Measurements from ENCODE around the gene DDX25. TPM values are rescaled to one million over a fixed set of nuclear protein-coding genes. Genes with fewer than 3 reads are reported as not detected.

DDX25 gene
- total RNA-seq, 2 donors from 2014 or later: 0.26 TPM; not detected in 1

- Histone ChIP-seq H3K9me3 (no peaks in the 10 kb centered on the region), H3K27me3 (no peaks in the 10 kb centered on the region), H3K36me3 (replicated peaks in 1 of 2; ENCODE audit: insufficient read depth in 1 of 2, low read depth in 2 of 2) (peaks cover 0 to 9% of the 10 kb centered on the region in 2 donors), H3K4me3 (no peak overlapping the region), H3K27ac (no peak overlapping the region), H3K4me1 (peaks cover 4% of the 10 kb centered on the region)
- DNase-seq: no peak
- no peak for ATAC-seq
- intact Hi-C loops (cut with DNase I): no loop called here
- TF ChIP-seq POLR2A (IDR thresholded peaks at IDR 0.05) (no peak), CTCF (IDR thresholded peaks at IDR 0.05) (no peak)
Measured at GRCh38 chr11:125892994-125893393, 11.3 kb upstream of the DDX25 start.

- H3K9me3 ChIP-seq: no peaks in the 10 kb centered on the region
- peaks cover 28% of the 10 kb centered on the region for H3K4me1 ChIP-seq
- no peak overlapping the region for H3K4me3 ChIP-seq
- no peak overlapping the region for H3K27ac ChIP-seq
- no peak for ATAC-seq
- DNase-seq: no peak
- H3K36me3 ChIP-seq (replicated peaks in 1 of 2; ENCODE audit: insufficient read depth in 1 of 2, low read depth in 2 of 2): no peaks in the 10 kb centered on the region
- 76% methylated on average over 6 of the region's 6 CpGs for WGBS, 2 donors
- intact Hi-C loops (cut with DNase I): no loop called here
- TF ChIP-seq CTCF (IDR thresholded peaks at IDR 0.05) (no peak), POLR2A (IDR thresholded peaks at IDR 0.05) (no peak)
- H3K27me3 ChIP-seq: no peaks in the 10 kb centered on the region
Measured at GRCh38 chr11:125901872-125902271, 2.4 kb upstream of the DDX25 start.

- H3K27me3 ChIP-seq: no peaks in the 10 kb centered on the region
- ATAC-seq (no peak), DNase-seq (no peak)
- intact Hi-C loops (cut with DNase I): no loop called here
- 36 to 52% methylated on average over 16 to 20 of the region's 20 CpGs for WGBS, 2 donors
- H3K9me3 ChIP-seq: no peaks in the 10 kb centered on the region
- peaks cover 28% of the 10 kb centered on the region for H3K4me1 ChIP-seq
- TF ChIP-seq CTCF (IDR thresholded peaks at IDR 0.05) (no peak), POLR2A (IDR thresholded peaks at IDR 0.05) (no peak)
- peak overlapping the region; percentile 55 to 61 for H3K4me3 ChIP-seq
- peak overlapping the region in 3 of 4 donors; percentile 39 to 83 (median 76) for H3K27ac ChIP-seq
- H3K36me3 ChIP-seq (replicated peaks in 1 of 2; ENCODE audit: insufficient read depth in 1 of 2, low read depth in 2 of 2): no peaks in the 10 kb centered on the region
Measured at GRCh38 chr11:125902277-125902926, 1.9 kb upstream of the DDX25 start.

GRCh38 chr11:125902927-125903710, 1.2 kb upstream of the DDX25 start, which contains the start of gene PUS3:
Gene PUS3 (minus strand): TSS chr11:125903206. CDS start chr11:125896284, 6,922 bp downstream.
- intact Hi-C loops (cut with DNase I): no loop called here
- ATAC-seq (peak; percentile 96), DNase-seq (peak; percentile 91 to 94 (median 93))
- no peaks in the 10 kb centered on the region for H3K9me3 ChIP-seq
- WGBS, 2 donors: 2 to 3% methylated on average over 31 of the region's 31 CpGs
- peak within 1 kb of the TSS; percentile 55 to 61 for H3K4me3 ChIP-seq
- H3K4me1 ChIP-seq: peaks cover 28% of the 10 kb centered on the region
- peak within 1 kb of the TSS in 3 of 4 donors; percentile 39 to 83 (median 76) for H3K27ac ChIP-seq
- no peaks in the 10 kb centered on the region for H3K36me3 ChIP-seq (replicated peaks in 1 of 2; ENCODE audit: insufficient read depth in 1 of 2, low read depth in 2 of 2)
- TF ChIP-seq POLR2A (IDR thresholded peaks at IDR 0.05) (peak in 2 of 3 donors; percentile 62 to 71), CTCF (IDR thresholded peaks at IDR 0.05) (no peak)
- H3K27me3 ChIP-seq: no peaks in the 10 kb centered on the region

Data from body of pancreas (tissue), 4 donors.